Loucy (cell line): ENCODE results near the gene MT1HL1.

Source experiments
- EZH2phosphoT487 ChIP-seq: fragments of 200-600 bp; IDR thresholded peaks from 2 replicates; pipeline ENCODE4 v1.6.1; 2018; ENCODE audit warnings: antibody characterized with exemption, mild to moderate bottlenecking, moderate library complexity, borderline replicate concordance
- TF ChIP-seq, protein P1 (sequence below): fragments of 200-600 bp; sonication (generic); conservative IDR thresholded peaks from 2 replicates; pipeline ENCODE4 v1.5.1; 2014; ENCODE audit warnings: mild to moderate bottlenecking, antibody characterized with exemption, low read length

- TF ChIP-seq, protein P1, sequence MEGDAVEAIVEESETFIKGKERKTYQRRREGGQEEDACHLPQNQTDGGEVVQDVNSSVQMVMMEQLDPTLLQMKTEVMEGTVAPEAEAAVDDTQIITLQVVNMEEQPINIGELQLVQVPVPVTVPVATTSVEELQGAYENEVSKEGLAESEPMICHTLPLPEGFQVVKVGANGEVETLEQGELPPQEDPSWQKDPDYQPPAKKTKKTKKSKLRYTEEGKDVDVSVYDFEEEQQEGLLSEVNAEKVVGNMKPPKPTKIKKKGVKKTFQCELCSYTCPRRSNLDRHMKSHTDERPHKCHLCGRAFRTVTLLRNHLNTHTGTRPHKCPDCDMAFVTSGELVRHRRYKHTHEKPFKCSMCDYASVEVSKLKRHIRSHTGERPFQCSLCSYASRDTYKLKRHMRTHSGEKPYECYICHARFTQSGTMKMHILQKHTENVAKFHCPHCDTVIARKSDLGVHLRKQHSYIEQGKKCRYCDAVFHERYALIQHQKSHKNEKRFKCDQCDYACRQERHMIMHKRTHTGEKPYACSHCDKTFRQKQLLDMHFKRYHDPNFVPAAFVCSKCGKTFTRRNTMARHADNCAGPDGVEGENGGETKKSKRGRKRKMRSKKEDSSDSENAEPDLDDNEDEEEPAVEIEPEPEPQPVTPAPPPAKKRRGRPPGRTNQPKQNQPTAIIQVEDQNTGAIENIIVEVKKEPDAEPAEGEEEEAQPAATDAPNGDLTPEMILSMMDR: no peak
- TF ChIP-seq EZH2phosphoT487: no peak
These were observed 45.1 kb downstream of the MT1HL1 start for GRCh38 chr1:236959112-236959511.
